ENCODE measurements around the gene GRAMD1B. TPM values are rescaled to one million over a fixed set of nuclear protein-coding genes. Genes with fewer than 3 reads are reported as not detected.

The GRAMD1B gene
- total RNA-seq, 1 experiment from 2014 or later, result 12.7 TPM

- Histone ChIP-seq H4K20me1 (ENCODE audit: insufficient read depth) (no peaks in the 10 kb centered on the region), H3K79me2 (ENCODE audit: insufficient read depth, low read length) (no peaks in the 10 kb centered on the region), H3K36me3 (ENCODE audit: control insufficient read depth in 1 of 2, insufficient read depth in 2 of 2, low read length in 2 of 2) (no peaks in the 10 kb centered on the region), H3K9me3 (ENCODE audit: control insufficient read depth in 1 of 2, insufficient read depth in 1 of 2, low read depth in 1 of 2, low read length in 2 of 2) (no peaks in the 10 kb centered on the region), H3K4me3 (replicated peaks in 1 of 2; ENCODE audit: low read depth in 1 of 2, low read length in 2 of 2) (no peak overlapping the region), H3K27me3 (ENCODE audit: insufficient read depth, low read length) (no peaks in the 10 kb centered on the region), H3K9me2 (ENCODE audit: insufficient read depth) (no peaks in the 10 kb centered on the region), H3K9ac (ENCODE audit: low read length) (no peak overlapping the region), H3K27ac (ENCODE audit: low read depth, low read length) (no peak overlapping the region), H3K4me2 (ENCODE audit: low read length) (no peak overlapping the region), H3K4me1 (ENCODE audit: control insufficient read depth in 1 of 2, insufficient read depth in 2 of 2, low read length in 2 of 2) (no peaks in the 10 kb centered on the region), H2AFZ (ENCODE audit: low read depth, low read length, poor library complexity, severe bottlenecking) (no peak overlapping the region)
- ChIA-PET RAD21 (ENCODE audit: low non-redundant PET in 1 of 2, low total read pairs in 2 of 2, uncharacterized antibody in 2 of 2, unreplicated experiment in 2 of 2) (no interaction called here), CTCF (no interaction called here), POLR2A (no interaction called here)
- no peak for ATAC-seq
- DNase-seq (ENCODE audit: low read depth, low spot score), result no peak
- no TSS peak for BruUV-seq (replicated peaks)
- intact Hi-C loops (cut with micrococcal nuclease), result no loop called here
- TF ChIP-seq CEBPB (IDR thresholded peaks at IDR 0.05; ENCODE audit: low read depth) (no peak), FOSL1 (IDR thresholded peaks at IDR 0.05; ENCODE audit: low read depth) (no peak), ATF3 (IDR thresholded peaks at IDR 0.05) (no peak), ZBTB33 (IDR thresholded peaks at IDR 0.05; ENCODE audit: extremely low read depth, insufficient replicate concordance, low read length) (no peak), JUND (IDR thresholded peaks at IDR 0.05) (no peak), SIN3A (IDR thresholded peaks at IDR 0.05; ENCODE audit: low read depth) (no peak), EGR1 (IDR thresholded peaks at IDR 0.05; ENCODE audit: low read depth) (no peak), TCF7L2 (IDR thresholded peaks at IDR 0.05; ENCODE audit: borderline replicate concordance, extremely low read depth, insufficient read depth, insufficient read length) (no peak), SRF (IDR thresholded peaks at IDR 0.05; ENCODE audit: low read depth) (no peak), EZH2phosphoT487 (IDR thresholded peaks at IDR 0.05; ENCODE audit: borderline replicate concordance) (no peak), CBX3 (IDR thresholded peaks at IDR 0.05; ENCODE audit: low read depth) (no peak), YY1 (IDR thresholded peaks at IDR 0.05; ENCODE audit: extremely low read depth, insufficient replicate concordance, low read depth, low read length) (no peak), ZFX (IDR thresholded peaks at IDR 0.05) (no peak), EZH2 (IDR thresholded peaks at IDR 0.05) (no peak), REST (IDR thresholded peaks at IDR 0.05; ENCODE audit: low read depth) (no peak), CTCF (IDR thresholded peaks at IDR 0.05 in 2 of 3, conservative IDR thresholded peaks at IDR 0.05 in 1 of 3; ENCODE audit: borderline replicate concordance in 1 of 3, insufficient read depth in 1 of 3, low read depth in 2 of 3, low read length in 2 of 3) (no peak)
Measured at GRCh38 chr11:123603666-123604065, 173.6 kb downstream of the GRAMD1B start.
